Liver (tissue), 9 donors: ENCODE data around the gene PREX1. TPM values are rescaled to one million over a fixed set of nuclear protein-coding genes. Genes with fewer than 3 reads are reported as not detected.

Experiments used
- DNase-seq: peaks from one replicate; pipeline ENCODE4 v3.0.0-alpha.2; 2017; ENCODE audit warnings: low spot score
- H3K27ac ChIP-seq, 2 donors: one replicate each; pipeline ENCODE4 v1.7.0; 2013; ENCODE audit warnings: inconsistent platforms in 2 of 2, low read length in 2 of 2, control low read depth in 1 of 2, low read depth in 1 of 2, mild to moderate bottlenecking in 1 of 2
- H3K27me3 ChIP-seq, 4 donors: one replicate each; pipeline versions ENCODE4 v1.6.1 to v1.7.0; 2013; ENCODE audit warnings: low read length in 3 of 4, inconsistent platforms in 1 of 4, mild to moderate bottlenecking in 1 of 4, moderate library complexity in 1 of 4; ENCODE audit not compliant: control insufficient read depth in 4 of 4, insufficient read depth in 4 of 4
- H3K36me3 ChIP-seq, 4 donors: one replicate each; pipeline versions ENCODE4 v1.6.1 to v1.7.0; 2013; ENCODE audit warnings: low read length in 3 of 4, mild to moderate bottlenecking in 3 of 4, low read depth in 1 of 4, moderate library complexity in 1 of 4; ENCODE audit not compliant: control insufficient read depth in 4 of 4, insufficient read depth in 3 of 4
- H3K4me1 ChIP-seq, 4 donors: one replicate each; pipeline versions ENCODE4 v1.6.1 to v1.7.0; 2013; ENCODE audit warnings: low read length in 3 of 4, mild to moderate bottlenecking in 3 of 4, moderate library complexity in 1 of 4; ENCODE audit not compliant: control insufficient read depth in 4 of 4, insufficient read depth in 4 of 4
- H3K4me3 ChIP-seq, 3 donors: one replicate each; pipeline versions ENCODE4 v1.6.1 to v1.7.0; 2013; ENCODE audit warnings: low read length in 3 of 3, control low read depth in 1 of 3, low read depth in 1 of 3, mild to moderate bottlenecking in 1 of 3
- H3K9ac ChIP-seq, 2 donors: one replicate each; pipeline ENCODE4 v1.7.0; 2013; ENCODE audit warnings: low read length in 2 of 2, mild to moderate bottlenecking in 2 of 2, moderate library complexity in 2 of 2, control low read depth in 1 of 2, low read depth in 1 of 2
- H3K9me3 ChIP-seq, 4 donors: one replicate each; pipeline versions ENCODE4 v1.6.1 to v1.7.0; 2013; ENCODE audit warnings: low read length in 3 of 4; ENCODE audit not compliant: control insufficient read depth in 4 of 4
- EGR1 ChIP-seq, 2 donors: IDR thresholded peaks; 2 replicates each; pipeline ENCODE4 v1.6.1; 2016 to 2018; ENCODE audit warnings: antibody characterized with exemption in 2 of 2, low read depth in 2 of 2
- FOXA1 ChIP-seq: IDR thresholded peaks from 2 replicates; pipeline ENCODE4 v1.6.1; 2016; ENCODE audit warnings: antibody characterized with exemption
- FOXA2 ChIP-seq: IDR thresholded peaks from 2 replicates; pipeline ENCODE4 v1.6.1; 2016; ENCODE audit warnings: antibody characterized with exemption
- GABPA ChIP-seq, 2 donors: IDR thresholded peaks in 1 of 2; conservative IDR thresholded peaks in 1 of 2; 2 replicates each; pipeline ENCODE4 v1.6.1; 2016; ENCODE audit warnings: antibody characterized with exemption in 2 of 2, mild to moderate bottlenecking in 1 of 2, moderate library complexity in 1 of 2
- HNF4A ChIP-seq, 2 donors: conservative IDR thresholded peaks; 2 replicates each; pipeline ENCODE4 v1.6.1; 2016; ENCODE audit warnings: antibody characterized with exemption in 2 of 2, mild to moderate bottlenecking in 2 of 2
- HNF4G ChIP-seq: IDR thresholded peaks from 2 replicates; pipeline ENCODE4 v1.6.1; 2016; ENCODE audit warnings: antibody characterized with exemption
- JUND ChIP-seq, 2 donors: IDR thresholded peaks; 2 replicates each; pipeline ENCODE4 v1.6.1; 2016; ENCODE audit warnings: antibody characterized with exemption in 2 of 2
- NR2F2 ChIP-seq: IDR thresholded peaks from 2 replicates; pipeline ENCODE4 v1.6.1; 2016; ENCODE audit warnings: antibody characterized with exemption
- RXRA ChIP-seq, 2 donors: IDR thresholded peaks; 2 replicates each; pipeline ENCODE4 v1.6.1; 2017 to 2018; ENCODE audit warnings: antibody characterized with exemption in 2 of 2, mild to moderate bottlenecking in 1 of 2
- SP1 ChIP-seq: IDR thresholded peaks from 2 replicates; pipeline ENCODE4 v1.6.1; 2018; ENCODE audit warnings: antibody characterized with exemption, mild to moderate bottlenecking
- TAF1 ChIP-seq: conservative IDR thresholded peaks from 2 replicates; pipeline ENCODE4 v1.6.1; 2016; ENCODE audit warnings: antibody characterized with exemption, mild to moderate bottlenecking
- YY1 ChIP-seq: IDR thresholded peaks from 2 replicates; pipeline ENCODE4 v1.6.1; 2016; ENCODE audit warnings: antibody characterized with exemption, mild to moderate bottlenecking
- WGBS: extraction: QIAGEN DNeasy Blood & Tissue Kit; methylation state at CpG from one replicate; pipeline ENCODE4 v1.1.7; 2013; 5-methylcytosine and 5-hydroxymethylcytosine counted together
- polyA plus RNA-seq, 2 donors: library from polyadenylated mRNA; stranded (reverse) in 1 of 2; unstranded in 1 of 2; fragments of 200-250 nt in 1 of 2; fragments of >200 nt in 1 of 2; fragmentation: Nextera tagmentation in 1 of 2; extraction: Ambion mirVana in 1 of 2; gene quantifications; one replicate each; pipeline versions ENCODE4 v1.2.1 to v1.2.3, GENCODE V29; 2013 to 2015
- total RNA-seq, 2 donors: library from RNA; depleted of rRNA; stranded (reverse); fragments of >200 nt; gene quantifications; one replicate each; pipeline ENCODE4 v1.2.3, GENCODE V29; 2014
- TF ChIP-seq, protein P1 (sequence below): IDR thresholded peaks from 2 replicates; pipeline ENCODE4 v1.6.1; 2016; ENCODE audit warnings: antibody characterized with exemption
- TF ChIP-seq, protein P2 (sequence below): IDR thresholded peaks from 2 replicates; pipeline ENCODE4 v1.6.1; 2016; ENCODE audit warnings: antibody characterized with exemption
- TF ChIP-seq, protein P3 (sequence below): fragments of 150-350 bp; IDR thresholded peaks from 2 replicates; pipeline ENCODE4 v1.5.1; 2017; ENCODE audit warnings: improper control_type of control experiment, low read depth, low read length; ENCODE audit not compliant: missing input control
- TF ChIP-seq, protein P4 (sequence below): IDR thresholded peaks from 2 replicates; pipeline ENCODE4 v1.6.1; 2016; ENCODE audit warnings: antibody characterized with exemption
- TF ChIP-seq, protein P5 (sequence below): IDR thresholded peaks from 2 replicates; pipeline ENCODE4 v1.6.1; 2016; ENCODE audit warnings: antibody characterized with exemption, mild to moderate bottlenecking
- donor health status: healthy.
- donor health status: healthy.
- donor health status: healthy.
- donor health status: healthy.
- donor health status: healthy.

PREX1 gene
- total and polyA plus RNA-seq, 4 donors: 2.2 to 18.0 (median 10.8) TPM

DNA sequence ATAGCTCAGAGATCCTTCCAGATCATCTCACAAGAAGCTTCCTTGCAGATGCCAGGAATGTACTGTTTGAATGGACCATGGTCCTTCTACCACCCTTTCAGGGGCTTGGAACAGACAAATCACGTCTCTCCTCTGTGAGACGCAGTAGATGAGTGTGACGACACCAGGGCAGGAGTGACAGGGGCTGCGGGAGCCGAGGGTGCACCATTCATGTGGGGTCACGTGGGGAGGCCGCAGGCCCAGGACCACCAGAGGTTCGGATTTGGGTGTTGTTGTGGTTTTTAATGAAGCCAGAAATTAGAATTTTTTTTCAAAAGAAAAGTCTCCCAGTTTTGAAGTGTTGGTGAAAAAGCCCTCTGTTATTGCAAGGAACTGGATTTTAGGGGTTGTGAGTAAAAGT, 79.2 kb downstream of the PREX1 start:
- Histone ChIP-seq H3K9me3 (no peaks in the 10 kb centered on the region), H3K9ac (no peak overlapping the region), H3K27me3 (no peaks in the 10 kb centered on the region), H3K4me1 (no peaks in the 10 kb centered on the region), H3K4me3 (no peak overlapping the region), H3K27ac (no peak overlapping the region), H3K36me3 (peaks cover 0 to 3% (median 1%) of the 10 kb centered on the region in 4 donors)
- no peak for DNase-seq
- WGBS: 89% methylated on average over 8 of the region's 8 CpGs
- TF ChIP-seq, protein P1, sequence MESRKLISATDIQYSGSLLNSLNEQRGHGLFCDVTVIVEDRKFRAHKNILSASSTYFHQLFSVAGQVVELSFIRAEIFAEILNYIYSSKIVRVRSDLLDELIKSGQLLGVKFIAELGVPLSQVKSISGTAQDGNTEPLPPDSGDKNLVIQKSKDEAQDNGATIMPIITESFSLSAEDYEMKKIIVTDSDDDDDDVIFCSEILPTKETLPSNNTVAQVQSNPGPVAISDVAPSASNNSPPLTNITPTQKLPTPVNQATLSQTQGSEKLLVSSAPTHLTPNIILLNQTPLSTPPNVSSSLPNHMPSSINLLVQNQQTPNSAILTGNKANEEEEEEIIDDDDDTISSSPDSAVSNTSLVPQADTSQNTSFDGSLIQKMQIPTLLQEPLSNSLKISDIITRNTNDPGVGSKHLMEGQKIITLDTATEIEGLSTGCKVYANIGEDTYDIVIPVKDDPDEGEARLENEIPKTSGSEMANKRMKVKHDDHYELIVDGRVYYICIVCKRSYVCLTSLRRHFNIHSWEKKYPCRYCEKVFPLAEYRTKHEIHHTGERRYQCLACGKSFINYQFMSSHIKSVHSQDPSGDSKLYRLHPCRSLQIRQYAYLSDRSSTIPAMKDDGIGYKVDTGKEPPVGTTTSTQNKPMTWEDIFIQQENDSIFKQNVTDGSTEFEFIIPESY: no peak
- no peak for TF ChIP-seq EGR1 (IDR thresholded peaks at IDR 0.05; ENCODE audit: low read depth in 2 of 2)
- TF ChIP-seq RXRA (IDR thresholded peaks at IDR 0.05): no peak
- no peak for TF ChIP-seq FOXA2
- TF ChIP-seq GABPA (IDR thresholded peaks at IDR 0.05 in 1 of 2, conservative IDR thresholded peaks at IDR 0.05 in 1 of 2): no peak
- TF ChIP-seq, protein P2, sequence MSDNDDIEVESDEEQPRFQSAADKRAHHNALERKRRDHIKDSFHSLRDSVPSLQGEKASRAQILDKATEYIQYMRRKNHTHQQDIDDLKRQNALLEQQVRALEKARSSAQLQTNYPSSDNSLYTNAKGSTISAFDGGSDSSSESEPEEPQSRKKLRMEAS: no peak
- TF ChIP-seq, protein P3, sequence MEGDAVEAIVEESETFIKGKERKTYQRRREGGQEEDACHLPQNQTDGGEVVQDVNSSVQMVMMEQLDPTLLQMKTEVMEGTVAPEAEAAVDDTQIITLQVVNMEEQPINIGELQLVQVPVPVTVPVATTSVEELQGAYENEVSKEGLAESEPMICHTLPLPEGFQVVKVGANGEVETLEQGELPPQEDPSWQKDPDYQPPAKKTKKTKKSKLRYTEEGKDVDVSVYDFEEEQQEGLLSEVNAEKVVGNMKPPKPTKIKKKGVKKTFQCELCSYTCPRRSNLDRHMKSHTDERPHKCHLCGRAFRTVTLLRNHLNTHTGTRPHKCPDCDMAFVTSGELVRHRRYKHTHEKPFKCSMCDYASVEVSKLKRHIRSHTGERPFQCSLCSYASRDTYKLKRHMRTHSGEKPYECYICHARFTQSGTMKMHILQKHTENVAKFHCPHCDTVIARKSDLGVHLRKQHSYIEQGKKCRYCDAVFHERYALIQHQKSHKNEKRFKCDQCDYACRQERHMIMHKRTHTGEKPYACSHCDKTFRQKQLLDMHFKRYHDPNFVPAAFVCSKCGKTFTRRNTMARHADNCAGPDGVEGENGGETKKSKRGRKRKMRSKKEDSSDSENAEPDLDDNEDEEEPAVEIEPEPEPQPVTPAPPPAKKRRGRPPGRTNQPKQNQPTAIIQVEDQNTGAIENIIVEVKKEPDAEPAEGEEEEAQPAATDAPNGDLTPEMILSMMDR: no peak
- TF ChIP-seq TAF1: no peak
- TF ChIP-seq NR2F2: no peak
- no peak for TF ChIP-seq SP1
- no peak for TF ChIP-seq JUND (IDR thresholded peaks at IDR 0.05)
- TF ChIP-seq YY1: no peak
- TF ChIP-seq, protein P4, sequence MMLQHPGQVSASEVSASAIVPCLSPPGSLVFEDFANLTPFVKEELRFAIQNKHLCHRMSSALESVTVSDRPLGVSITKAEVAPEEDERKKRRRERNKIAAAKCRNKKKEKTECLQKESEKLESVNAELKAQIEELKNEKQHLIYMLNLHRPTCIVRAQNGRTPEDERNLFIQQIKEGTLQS: no peak
- TF ChIP-seq, protein P5, sequence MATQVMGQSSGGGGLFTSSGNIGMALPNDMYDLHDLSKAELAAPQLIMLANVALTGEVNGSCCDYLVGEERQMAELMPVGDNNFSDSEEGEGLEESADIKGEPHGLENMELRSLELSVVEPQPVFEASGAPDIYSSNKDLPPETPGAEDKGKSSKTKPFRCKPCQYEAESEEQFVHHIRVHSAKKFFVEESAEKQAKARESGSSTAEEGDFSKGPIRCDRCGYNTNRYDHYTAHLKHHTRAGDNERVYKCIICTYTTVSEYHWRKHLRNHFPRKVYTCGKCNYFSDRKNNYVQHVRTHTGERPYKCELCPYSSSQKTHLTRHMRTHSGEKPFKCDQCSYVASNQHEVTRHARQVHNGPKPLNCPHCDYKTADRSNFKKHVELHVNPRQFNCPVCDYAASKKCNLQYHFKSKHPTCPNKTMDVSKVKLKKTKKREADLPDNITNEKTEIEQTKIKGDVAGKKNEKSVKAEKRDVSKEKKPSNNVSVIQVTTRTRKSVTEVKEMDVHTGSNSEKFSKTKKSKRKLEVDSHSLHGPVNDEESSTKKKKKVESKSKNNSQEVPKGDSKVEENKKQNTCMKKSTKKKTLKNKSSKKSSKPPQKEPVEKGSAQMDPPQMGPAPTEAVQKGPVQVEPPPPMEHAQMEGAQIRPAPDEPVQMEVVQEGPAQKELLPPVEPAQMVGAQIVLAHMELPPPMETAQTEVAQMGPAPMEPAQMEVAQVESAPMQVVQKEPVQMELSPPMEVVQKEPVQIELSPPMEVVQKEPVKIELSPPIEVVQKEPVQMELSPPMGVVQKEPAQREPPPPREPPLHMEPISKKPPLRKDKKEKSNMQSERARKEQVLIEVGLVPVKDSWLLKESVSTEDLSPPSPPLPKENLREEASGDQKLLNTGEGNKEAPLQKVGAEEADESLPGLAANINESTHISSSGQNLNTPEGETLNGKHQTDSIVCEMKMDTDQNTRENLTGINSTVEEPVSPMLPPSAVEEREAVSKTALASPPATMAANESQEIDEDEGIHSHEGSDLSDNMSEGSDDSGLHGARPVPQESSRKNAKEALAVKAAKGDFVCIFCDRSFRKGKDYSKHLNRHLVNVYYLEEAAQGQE: no peak
- no peak for TF ChIP-seq FOXA1
- no peak for TF ChIP-seq HNF4A (conservative IDR thresholded peaks at IDR 0.05)
- TF ChIP-seq HNF4G: no peak
